NK-92 (cell line): Measurements from ENCODE around the gene BORCS6.

Source experiments
- DNase-seq: peaks from one replicate; lab custom pipeline; 2025; ENCODE audit not compliant: unreplicated experiment; lab: John Stamatoyannopoulos, UW

The BORCS6 gene

DNA sequence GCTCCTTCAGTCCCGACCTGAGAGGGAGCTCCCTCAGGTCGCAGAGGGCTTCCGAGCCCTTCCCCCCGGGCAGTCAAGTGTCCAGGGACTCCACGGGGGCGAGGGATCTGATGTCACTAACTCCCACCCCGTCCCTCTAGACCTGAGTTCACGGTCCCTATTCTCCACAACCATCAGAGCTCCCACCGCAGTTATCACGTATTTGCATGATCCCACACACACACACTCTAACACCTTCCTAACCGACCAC is 34.1 kb downstream of the BORCS6 start:
- DNase-seq = no peak

DNA sequence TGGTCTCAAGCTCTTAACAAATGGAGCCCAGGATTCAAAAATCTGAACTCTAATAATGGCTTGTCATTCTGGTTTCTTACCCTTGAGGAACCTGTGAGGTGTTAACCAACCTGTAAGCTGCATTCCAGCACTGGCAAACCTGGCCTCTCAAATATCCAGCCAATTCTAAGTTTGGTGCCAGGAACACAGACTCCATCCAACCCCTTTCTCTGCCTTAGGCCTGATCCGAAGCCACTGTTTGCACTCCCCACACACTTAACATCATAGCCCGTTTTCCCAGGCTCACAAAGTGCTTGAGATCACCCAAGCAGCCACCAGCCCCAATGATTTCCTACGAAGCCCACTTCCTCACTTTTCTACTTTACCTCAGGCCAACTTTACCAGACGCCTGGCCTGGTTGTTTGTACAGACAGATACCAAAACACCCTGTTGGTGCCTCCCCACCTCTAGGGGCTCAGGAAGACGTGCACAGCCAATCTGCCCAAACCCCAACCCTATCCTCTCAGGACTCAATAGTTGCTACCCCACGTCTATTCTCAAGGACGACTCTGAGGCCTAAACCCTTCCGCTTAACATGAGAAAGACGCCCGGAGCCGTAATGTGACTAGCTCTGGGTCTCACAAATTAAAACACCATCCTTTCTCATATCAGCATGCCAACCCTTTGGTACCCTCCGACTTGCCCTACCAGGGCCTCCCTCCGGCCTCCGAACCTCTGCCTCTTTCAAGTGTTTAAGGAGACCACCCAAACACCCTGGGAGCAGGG is 34.6 kb downstream of the BORCS6 start:
- no peak for DNase-seq

- DNase-seq = no peak
Measured at GRCh38 chr17:8154608-8155155, 35.3 kb downstream of the BORCS6 start.

GRCh38 chr17:8153957-8154607 is 35.9 kb downstream of the BORCS6 start:
- DNase-seq = peak; percentile 68

DNA sequence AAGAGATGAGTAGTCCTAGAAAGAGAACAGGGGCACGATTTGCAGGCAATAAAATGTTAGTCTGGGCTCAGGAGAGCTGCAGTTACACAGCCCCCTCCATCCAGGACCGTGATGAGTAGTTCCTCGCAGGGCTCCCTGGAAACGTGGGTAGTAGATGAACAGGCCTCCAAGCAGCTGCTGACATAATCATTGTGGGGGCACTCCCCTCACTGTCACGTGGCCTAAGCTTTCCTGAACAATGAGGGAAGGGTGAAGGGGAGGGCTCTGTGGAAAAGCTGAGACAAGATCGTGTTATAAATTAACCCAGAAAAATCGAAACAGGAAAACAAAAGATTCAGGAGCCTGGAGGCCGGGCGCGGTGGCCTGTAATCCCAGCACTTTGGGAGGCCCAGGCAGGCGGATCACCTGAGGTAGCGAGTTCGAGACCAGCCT is 36.4 kb downstream of the BORCS6 start:
- DNase-seq = no peak

DNA sequence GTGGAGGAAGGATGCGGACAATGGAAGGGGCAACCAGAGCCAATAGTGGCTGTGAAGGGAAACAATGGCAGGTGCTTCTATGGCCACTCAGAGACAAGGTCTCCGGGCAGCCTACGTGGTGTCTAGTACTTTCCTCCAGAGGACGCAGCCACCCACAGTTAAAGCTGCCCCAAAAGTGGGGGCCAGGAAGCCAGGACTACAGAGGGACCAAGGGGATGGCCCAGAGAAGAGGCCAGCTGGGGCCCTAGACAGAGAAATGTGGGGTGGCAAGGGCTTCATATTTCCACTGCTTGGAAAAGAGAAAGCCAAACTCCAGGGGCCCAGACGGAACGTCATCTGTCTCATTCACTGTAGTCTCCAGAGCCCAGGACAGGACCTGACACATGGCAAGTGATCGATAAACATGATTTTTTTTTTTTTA is 36.9 kb downstream of the BORCS6 start:
- no peak for DNase-seq

DNA sequence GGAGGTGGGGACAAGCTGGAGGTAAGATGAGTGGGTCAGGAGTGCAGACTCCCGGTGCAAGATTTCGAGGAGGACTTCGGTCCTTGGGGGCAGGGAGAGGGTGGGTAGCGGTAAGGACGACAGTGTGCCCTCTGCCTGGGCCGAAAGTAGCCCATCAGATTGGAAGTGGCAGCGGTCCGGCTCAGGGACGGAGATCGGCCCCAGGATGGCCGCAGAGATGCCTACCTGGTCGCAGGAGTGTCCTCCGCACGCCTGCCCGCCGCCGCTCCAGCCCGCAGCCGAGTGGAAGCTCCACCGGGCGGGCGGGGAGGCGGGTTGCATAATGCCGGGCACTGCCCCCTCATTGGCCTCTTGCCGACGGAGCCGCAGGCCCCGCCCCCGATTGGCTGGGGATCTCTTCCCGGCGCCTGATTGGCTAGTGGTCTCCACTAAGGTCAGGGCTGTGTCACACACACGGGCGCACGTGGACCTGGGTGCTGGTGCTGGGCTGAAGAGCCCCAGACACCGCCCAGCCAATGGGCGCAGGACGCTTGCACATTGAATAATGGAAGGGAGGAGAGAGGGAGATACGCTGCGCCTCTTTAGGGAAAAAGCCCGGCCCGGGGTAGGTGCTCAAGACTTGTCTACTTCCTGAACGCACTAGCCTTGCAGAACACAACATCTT is 37.7 kb downstream of the BORCS6 start, which contains the start of gene PER1:
PER1 (minus strand) TSS at position 293 of the 664 bp plus-strand sequence. CDS start 1,698 bp downstream, outside the sequence.
- no peak for DNase-seq

DNA sequence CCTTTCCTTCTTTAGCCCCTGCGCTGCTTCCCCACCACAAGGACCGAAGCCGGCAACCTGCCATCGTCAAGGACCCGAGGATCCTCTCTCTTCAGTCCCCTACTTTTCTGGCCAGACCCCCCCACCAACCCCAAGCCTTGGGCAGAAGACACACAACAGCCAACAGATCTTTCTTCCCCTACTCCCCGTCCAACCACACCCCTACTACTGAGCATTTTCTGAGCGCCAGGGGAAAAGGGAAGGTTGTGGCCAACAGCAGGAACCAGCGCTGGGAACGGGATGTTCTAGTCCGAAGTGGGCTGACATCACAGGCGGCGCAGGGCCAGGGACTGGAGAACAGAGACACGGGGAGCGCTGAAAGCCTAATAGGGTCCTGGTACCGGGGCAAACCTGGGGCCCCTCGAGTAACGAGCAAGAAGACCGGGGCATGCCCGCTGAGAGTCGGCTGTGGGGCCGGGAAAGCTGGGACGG is 38.3 kb downstream of the BORCS6 start:
- DNase-seq = no peak

DNA sequence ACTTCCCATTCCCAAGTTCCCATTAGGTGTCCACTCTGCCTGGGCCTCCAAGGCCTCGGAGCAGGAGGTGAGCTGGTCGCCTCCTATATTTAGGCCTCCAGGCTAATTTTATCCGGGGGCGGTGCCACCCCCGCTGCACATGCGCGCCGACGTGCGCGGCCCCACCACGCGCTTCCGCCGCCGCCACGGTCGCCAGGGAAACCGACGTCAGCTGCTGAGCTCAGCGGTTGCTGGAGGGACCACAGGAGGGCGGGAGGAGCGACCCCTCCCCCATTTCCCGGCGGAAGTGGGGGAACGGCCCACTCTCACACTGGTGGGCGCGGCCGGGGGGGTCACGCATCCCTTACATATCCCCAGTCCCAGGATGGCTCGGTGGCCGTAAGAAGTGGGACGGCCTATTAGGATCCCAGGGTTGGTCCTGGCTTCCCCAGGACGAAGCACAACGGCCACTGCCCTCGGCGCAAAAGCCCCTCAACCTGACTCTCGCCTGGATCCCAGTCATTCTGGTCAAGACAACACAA is 38.8 kb downstream of the BORCS6 start:
- DNase-seq = peak; percentile 63

DNA sequence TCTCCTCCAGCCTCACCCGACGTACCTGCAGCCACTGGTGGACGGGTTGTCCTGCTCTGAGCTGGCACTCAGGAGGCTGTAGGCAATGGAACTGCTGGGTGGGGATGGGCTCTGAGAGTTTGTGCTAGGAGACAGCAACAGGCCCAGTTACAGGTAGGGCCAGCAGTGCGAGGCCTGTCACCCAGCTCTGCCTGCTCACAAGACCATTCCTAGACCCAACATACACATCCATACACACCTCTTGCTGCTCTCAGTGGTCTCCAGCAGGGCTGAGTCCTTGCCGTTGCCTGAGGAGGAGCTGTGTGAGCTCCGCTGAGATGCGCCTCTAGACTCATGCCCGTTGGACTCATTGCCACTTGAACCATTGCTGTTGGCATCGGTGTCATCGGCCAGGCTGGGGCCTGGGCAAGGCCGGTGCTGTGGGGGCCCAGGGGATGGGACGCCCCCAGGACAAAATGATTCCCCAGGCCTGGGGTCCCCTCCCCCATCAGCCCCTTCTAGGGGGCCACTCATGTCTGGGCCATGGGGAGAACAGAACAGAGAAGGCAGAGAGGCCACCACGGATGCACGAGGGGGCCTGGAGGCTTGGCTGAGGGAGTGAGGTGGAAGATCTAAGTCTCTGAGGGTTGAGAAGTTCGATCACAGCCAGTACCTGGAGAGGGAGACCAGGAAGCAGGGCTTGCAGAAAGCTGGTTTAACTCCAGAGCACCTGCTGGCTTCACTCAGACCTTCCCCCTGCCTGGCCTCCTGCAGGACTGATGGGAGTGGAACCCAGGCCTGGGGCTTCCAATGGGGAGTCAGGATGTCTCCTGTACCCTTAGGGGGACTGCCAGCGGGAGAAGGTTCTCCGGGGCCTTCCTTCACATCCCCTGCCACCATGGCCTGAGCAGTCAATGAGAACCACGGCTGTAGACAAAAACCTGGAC is 39.5 kb downstream of the BORCS6 start:
- DNase-seq = no peak

GRCh38 chr17:8149419-8150193 is 40.4 kb downstream of the BORCS6 start:
- DNase-seq = no peak

DNA sequence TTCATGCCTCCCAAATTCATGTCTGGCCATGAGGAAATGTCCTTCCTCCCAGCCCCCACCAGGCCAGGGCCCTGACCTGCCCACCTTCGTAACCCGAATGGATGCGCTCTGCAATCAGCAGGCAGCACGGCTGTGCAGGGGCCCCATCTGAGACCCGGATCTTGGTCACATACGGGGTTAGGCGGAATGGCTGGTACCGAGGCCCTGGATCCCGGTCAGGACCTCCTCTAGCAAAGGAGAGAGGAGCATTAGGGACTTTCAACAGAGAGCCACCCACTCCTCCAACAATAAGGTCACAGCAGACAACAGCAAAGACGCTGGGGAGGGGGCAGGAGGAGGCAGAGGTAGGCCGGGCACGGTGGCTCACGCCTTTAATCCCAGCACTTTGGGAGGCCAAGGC is 41.4 kb downstream of the BORCS6 start:
- no peak for DNase-seq

DNA sequence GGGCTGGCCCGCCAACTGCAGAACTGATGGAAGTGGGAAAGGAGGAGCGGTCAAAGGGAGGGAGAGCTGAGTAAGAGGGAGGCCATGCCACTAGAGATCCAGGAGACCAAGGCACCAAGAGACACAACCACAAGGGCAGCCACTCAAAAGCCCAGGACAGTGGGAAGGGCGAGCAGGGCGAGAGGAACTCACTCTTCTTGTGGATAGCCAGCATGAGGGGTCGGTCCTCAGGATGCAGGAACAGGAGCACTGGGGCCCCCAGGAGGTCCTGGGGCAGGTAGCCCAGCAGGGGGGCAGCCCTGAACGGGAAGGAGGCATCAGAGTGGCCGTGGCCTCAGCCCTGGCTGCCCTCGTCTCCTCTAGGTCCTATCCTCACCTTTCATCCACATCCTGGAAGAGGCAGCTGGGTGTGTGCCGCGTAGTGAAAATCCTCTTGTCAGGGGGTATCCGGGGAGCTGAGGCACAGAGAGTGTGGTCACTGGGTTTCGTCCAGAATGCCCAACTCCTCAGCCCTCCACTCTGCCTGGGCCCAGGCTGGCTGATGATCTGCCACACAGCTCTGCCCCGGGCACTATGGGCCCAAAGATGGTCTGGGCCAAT is 42.1 kb downstream of the BORCS6 start:
- no peak for DNase-seq

- DNase-seq = no peak
Measured at GRCh38 chr17:8147141-8147804, 42.7 kb downstream of the BORCS6 start.

- no peak for DNase-seq
Measured at GRCh38 chr17:8146381-8147140, 43.4 kb downstream of the BORCS6 start.

- no peak for DNase-seq
Measured at GRCh38 chr17:8145811-8146210, 44.2 kb downstream of the BORCS6 start.

GRCh38 chr17:8144401-8145231 is 45.4 kb downstream of the BORCS6 start:
- DNase-seq = no peak
